AG10803 (cell line): ENCODE results near the gene HIP1.
"Not testable (repeated sequence)": the region's sequence is repeated elsewhere in the genome, so short reads cannot be mapped to it uniquely, and the experiment has no call there.

Source experiments
- DNase-seq: peaks from one replicate; pipeline ENCODE4 v3.0.0; 2010; ENCODE audit warnings: low read depth
- H3K4me3 ChIP-seq: 2 replicates; pipeline ENCODE4 v1.5.1; 2011; ENCODE audit warnings: mild to moderate bottlenecking, low read length, control low read depth
- CTCF ChIP-seq: conservative IDR thresholded peaks from 2 replicates; pipeline ENCODE4 v1.5.1; 2011; ENCODE audit warnings: mild to moderate bottlenecking, low read length, control low read depth, inconsistent platforms

HIP1 gene

GRCh38 chr7:75699993-75700392, 38.7 kb downstream of the HIP1 start:
- H3K4me3 ChIP-seq: no peak overlapping the region
- DNase-seq: no peak
- no peak for TF ChIP-seq CTCF

DNA sequence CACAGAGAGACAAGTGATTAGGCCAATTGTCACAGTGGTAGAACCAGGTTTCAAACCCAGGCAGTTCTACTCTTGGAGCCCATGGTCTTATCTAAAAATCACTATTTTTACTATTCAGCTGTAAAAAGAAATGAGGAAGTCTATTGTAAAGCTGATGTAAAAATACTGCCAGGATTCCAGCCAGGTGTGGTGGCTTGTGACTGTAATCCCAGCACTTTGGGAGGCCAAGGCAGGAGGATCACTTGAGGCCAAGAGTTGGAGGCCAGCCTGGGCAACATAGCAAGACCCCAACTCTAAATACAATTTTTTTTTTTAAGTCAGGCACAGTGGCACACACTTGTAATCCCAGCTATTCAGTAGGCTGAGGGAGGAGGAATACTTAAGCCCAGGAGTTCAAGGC, 40.4 kb downstream of the HIP1 start:
- no peak for DNase-seq
- TF ChIP-seq CTCF: no peak
- no peak overlapping the region for H3K4me3 ChIP-seq

GRCh38 chr7:75696263-75697037, 42.3 kb downstream of the HIP1 start:
- H3K4me3 ChIP-seq: no peak overlapping the region
- TF ChIP-seq CTCF: no peak
- DNase-seq: no peak

DNA sequence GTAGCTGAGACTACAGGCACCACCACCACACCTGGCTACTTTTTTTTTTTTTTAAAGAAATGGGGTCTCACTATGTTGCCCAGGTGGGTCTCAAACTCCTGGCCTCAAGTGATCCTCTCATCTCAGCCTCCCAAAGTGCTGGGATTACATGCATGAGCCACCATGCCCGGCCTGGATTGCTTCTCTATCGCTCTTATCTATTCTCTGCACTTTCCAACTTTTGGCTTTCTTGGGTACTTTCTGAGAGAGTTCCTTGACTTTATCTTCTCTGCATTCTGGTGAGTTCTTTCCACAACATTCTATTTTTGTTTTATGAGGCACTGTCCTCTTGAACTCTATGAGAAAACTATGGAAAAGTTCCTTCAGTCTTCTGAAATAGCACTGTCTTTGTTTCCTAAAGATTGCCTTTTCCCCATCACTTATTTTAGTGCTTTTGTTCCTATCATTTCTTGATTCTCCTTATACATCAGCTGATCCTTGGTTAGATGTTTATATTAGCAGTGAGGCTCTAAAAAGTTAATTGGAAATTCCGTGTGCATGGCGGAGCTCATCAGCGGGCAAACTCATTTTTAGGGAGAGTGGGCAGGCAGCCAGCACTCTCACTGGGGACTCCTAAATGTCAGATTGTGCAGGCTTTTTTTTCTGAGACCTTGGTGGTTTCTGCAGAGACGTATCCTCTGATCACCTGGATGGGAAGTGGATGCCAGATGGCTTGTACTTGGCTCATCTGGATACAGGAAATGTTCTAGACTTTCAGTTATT, 43.9 kb downstream of the HIP1 start:
- no peak for TF ChIP-seq CTCF
- no peak for DNase-seq
- no peak overlapping the region for H3K4me3 ChIP-seq

DNA sequence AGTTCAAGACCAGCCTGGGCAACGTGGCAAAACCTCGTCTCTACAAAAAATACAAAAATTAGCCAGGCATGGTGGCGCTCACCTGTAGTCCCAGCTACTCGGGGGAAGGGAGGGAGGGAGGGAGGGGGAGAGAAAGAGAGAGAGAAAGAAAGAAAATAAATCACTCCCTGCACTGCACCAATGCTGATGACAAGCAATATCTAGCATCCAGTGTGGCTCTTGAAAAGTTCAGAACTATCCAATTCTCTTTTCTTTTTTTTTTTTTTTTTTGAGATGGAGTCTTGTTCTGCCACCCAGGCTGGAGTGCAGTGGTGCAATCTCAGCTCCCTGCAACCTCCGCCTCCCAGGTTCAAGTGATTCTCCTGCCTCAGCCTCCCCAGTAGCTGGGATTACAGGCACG, 45.1 kb downstream of the HIP1 start:
- not testable (repeated sequence) for H3K4me3 ChIP-seq, DNase-seq

DNA sequence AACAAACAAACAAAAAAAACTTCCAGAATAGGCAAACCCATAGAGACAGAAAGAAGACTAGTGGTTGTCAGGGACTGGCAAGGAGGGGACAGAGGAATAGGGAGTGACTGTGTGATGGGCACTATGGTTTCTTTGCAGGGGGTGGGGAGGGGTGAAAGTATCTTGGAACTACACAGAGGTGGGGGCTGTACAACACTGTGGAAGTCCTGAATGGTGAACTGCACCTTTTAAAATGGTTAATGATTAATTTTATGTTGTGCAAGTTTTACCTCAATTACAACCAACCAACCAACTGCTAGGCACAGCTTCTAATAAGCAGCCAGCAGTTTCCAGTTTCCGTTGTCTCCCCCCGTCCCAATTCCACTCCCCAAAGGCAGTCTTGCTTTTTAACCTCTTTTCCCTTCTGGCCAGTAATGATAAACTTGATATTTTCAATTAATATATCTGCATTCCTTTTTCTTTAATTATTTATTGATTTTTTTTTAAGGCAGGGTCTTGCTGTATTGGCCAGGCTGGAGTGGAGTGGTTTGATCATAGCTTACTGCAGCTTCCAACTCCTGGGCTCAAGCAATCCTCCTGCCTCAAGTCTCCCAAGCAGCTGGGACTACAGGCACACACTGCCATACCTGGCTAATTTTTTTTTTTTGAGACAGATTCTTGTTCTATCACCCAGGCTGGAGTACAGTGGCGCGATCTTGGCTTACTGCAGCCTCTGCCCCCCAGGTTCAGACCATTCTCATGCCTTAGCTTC, 46.8 kb downstream of the HIP1 start:
- DNase-seq: no peak
- no peak for TF ChIP-seq CTCF
- H3K4me3 ChIP-seq: no peak overlapping the region

GRCh38 chr7:75690121-75690523, 48.6 kb downstream of the HIP1 start:
- TF ChIP-seq CTCF: no peak
- DNase-seq: no peak
- H3K4me3 ChIP-seq: no peak overlapping the region
